Esophagus squamous epithelium (tissue), 5 donors: Measurements from ENCODE around the gene MYL3. TPM values are rescaled to one million over a fixed set of nuclear protein-coding genes. Genes with fewer than 3 reads are reported as not detected.

Experiments used
- DNase-seq: peaks from one replicate; lab custom pipeline; 2025; lab: John Stamatoyannopoulos, UW
- H3K27ac ChIP-seq, 4 donors: fragments of 200-600 bp; sonication (generic); one replicate each; pipeline ENCODE4 v1.5.1; 2016 to 2019; ENCODE audit warnings: mild to moderate bottlenecking in 1 of 4
- H3K27me3 ChIP-seq, 4 donors: fragments of 200-600 bp; sonication (generic); 1 replicate in 3 of 4; 2 replicates in 1 of 4; pipeline versions ENCODE4 v1.5.1 to v1.6.0; 2017 to 2021; ENCODE audit warnings: antibody characterized with exemption in 1 of 4
- H3K36me3 ChIP-seq, 3 donors: fragments of 200-600 bp; sonication (generic); one replicate each; pipeline ENCODE4 v1.5.1; 2016 to 2019
- H3K4me1 ChIP-seq, 3 donors: fragments of 200-600 bp; sonication (generic); one replicate each; pipeline ENCODE4 v1.5.1; 2017 to 2019
- H3K4me3 ChIP-seq, 4 donors: fragments of 200-600 bp; sonication (generic); 1 replicate in 3 of 4; 2 replicates in 1 of 4; pipeline ENCODE4 v1.5.1; 2016 to 2019; ENCODE audit warnings: mild to moderate bottlenecking in 2 of 4, moderate library complexity in 1 of 4
- H3K9me3 ChIP-seq, 3 donors: fragments of 200-600 bp; sonication (generic); one replicate each; pipeline ENCODE4 v1.5.1; 2016 to 2019
- CTCF ChIP-seq, 6 experiments: fragments of 450-650 bp in 4 of 6; fragments of 200-600 bp in 2 of 6; sonication (generic) in 2 of 6; IDR thresholded peaks; one replicate each; pipeline ENCODE4 v1.5.1; 2016 to 2019; ENCODE audit warnings: antibody characterized with exemption in 6 of 6, mild to moderate bottlenecking in 4 of 6, moderate library complexity in 4 of 6
- POLR2A ChIP-seq, 4 donors: fragments of 450-650 bp; IDR thresholded peaks; one replicate each; pipeline ENCODE4 v1.6.1; 2017; ENCODE audit warnings: antibody characterized with exemption in 4 of 4, mild to moderate bottlenecking in 4 of 4, moderate library complexity in 3 of 4
- WGBS, 2 donors: methylation state at CpG; one replicate each; pipeline ENCODE4 v1.1.5; 2018; 5-methylcytosine and 5-hydroxymethylcytosine counted together
- intact Hi-C: fragments of 100-400 bp; cut with DNase I; formaldehyde crosslinking; loops from one replicate; pipeline ENCODE4 v1.15.0; 2022
- total RNA-seq, 4 donors: library from RNA; depleted of rRNA; stranded (reverse); fragments of >200 nt; gene quantifications; one replicate each; pipeline ENCODE4 v1.1.0, GENCODE V29; 2016
- donor health status: DM: yes; HTN: yes; CAD: no.

The MYL3 gene
- total RNA-seq, 4 donors from 2014 or later: 0.38 to 1.1 TPM; not detected in 2

- peaks cover 0 to 28% (median 0%) of the 10 kb centered on the region in 4 donors for H3K27me3 ChIP-seq
- intact Hi-C loops: no loop called here
- no peaks in the 10 kb centered on the region for H3K4me1 ChIP-seq
- TF ChIP-seq POLR2A (IDR thresholded peaks at IDR 0.05): no peak
- TF ChIP-seq CTCF (IDR thresholded peaks at IDR 0.05): no peak
- WGBS, 2 donors: 85% methylated on average over 3 to 5 of the region's 5 CpGs
- H3K9me3 ChIP-seq: no peaks in the 10 kb centered on the region
- no peak for DNase-seq
- no peaks in the 10 kb centered on the region for H3K36me3 ChIP-seq
- H3K4me3 ChIP-seq: no peak overlapping the region
- no peak overlapping the region for H3K27ac ChIP-seq
Measured at GRCh38 chr3:46854555-46854991, 8.7 kb downstream of the MYL3 start.

- H3K36me3 ChIP-seq: no peaks in the 10 kb centered on the region
- WGBS, 2 donors: 64 to 80% methylated on average over 4 of the region's 15 CpGs
- no peak for DNase-seq
- TF ChIP-seq CTCF (IDR thresholded peaks at IDR 0.05): no peak
- no peak for TF ChIP-seq POLR2A (IDR thresholded peaks at IDR 0.05)
- intact Hi-C loops: no loop called here
- H3K9me3 ChIP-seq: no peaks in the 10 kb centered on the region
- peaks cover 0 to 22% (median 0%) of the 10 kb centered on the region in 4 donors for H3K27me3 ChIP-seq
- H3K4me3 ChIP-seq: no peak overlapping the region
- no peaks in the 10 kb centered on the region for H3K4me1 ChIP-seq
- H3K27ac ChIP-seq: no peak overlapping the region
Measured at GRCh38 chr3:46853441-46854415, 9.5 kb downstream of the MYL3 start.

- Histone ChIP-seq H3K27me3 (peaks cover 0 to 14% (median 0%) of the 10 kb centered on the region in 4 donors), H3K36me3 (no peaks in the 10 kb centered on the region), H3K4me1 (no peaks in the 10 kb centered on the region), H3K4me3 (no peak overlapping the region), H3K9me3 (no peaks in the 10 kb centered on the region), H3K27ac (no peak overlapping the region)
- DNase-seq: no peak
- WGBS, 2 donors: no CpG with 5 or more reads among the region's 2 CpGs
- TF ChIP-seq CTCF (IDR thresholded peaks at IDR 0.05) (no peak), POLR2A (IDR thresholded peaks at IDR 0.05) (no peak)
- intact Hi-C loops: no loop called here
Measured at GRCh38 chr3:46852839-46853355, 10.3 kb downstream of the MYL3 start.

- intact Hi-C loops: no loop called here
- 91 to 96% methylated on average over 2 to 9 of the region's 9 CpGs for WGBS, 2 donors
Measured at GRCh38 chr3:46852334-46852720, 10.9 kb downstream of the MYL3 start.

More at GRCh38 chr3:46852334-46852720, 10.9 kb downstream of the MYL3 start:
- DNase-seq: no peak
- H3K27me3 ChIP-seq: peaks cover 0 to 8% (median 0%) of the 10 kb centered on the region in 4 donors
- no peaks in the 10 kb centered on the region for H3K9me3 ChIP-seq
- TF ChIP-seq POLR2A (IDR thresholded peaks at IDR 0.05) (no peak), CTCF (IDR thresholded peaks at IDR 0.05) (no peak)
- no peaks in the 10 kb centered on the region for H3K4me1 ChIP-seq
- no peaks in the 10 kb centered on the region for H3K36me3 ChIP-seq
- H3K4me3 ChIP-seq: no peak overlapping the region
- H3K27ac ChIP-seq: no peak overlapping the region
